Adipose tissue (tissue), 3 donors: ENCODE data around the gene NLRP6. TPM values are rescaled to one million over a fixed set of nuclear protein-coding genes. Genes with fewer than 3 reads are reported as not detected.
A peak's percentile ranks its signal among the peaks of the same experiment; 100 is the strongest.
"Not testable (repeated sequence)": the region's sequence is repeated elsewhere in the genome, so short reads cannot be mapped to it uniquely, and the experiment has no call there.

Experiments used
- H3K27ac ChIP-seq: one replicate; pipeline ENCODE4 v1.5.1; 2013; ENCODE audit warnings: low read depth, low read length
- WGBS, 3 donors: extraction: QIAGEN DNeasy Blood & Tissue Kit; methylation state at CpG; one replicate each; pipeline ENCODE4 v1.1.7; 2013; 5-methylcytosine and 5-hydroxymethylcytosine counted together
- polyA plus RNA-seq, 3 donors: library from polyadenylated mRNA; stranded (reverse); fragments of 200-250 nt; gene quantifications; one replicate each; pipeline ENCODE4 v1.2.3, GENCODE V29; 2013
- donor health status: healthy with polysubstance abuse.
- donor health status: Bipolar disorder and iron deficiency.
- donor health status: healthy.

NLRP6 gene
- polyA plus RNA-seq, 3 donors = 0.22 to 0.54 (median 0.43) TPM

DNA sequence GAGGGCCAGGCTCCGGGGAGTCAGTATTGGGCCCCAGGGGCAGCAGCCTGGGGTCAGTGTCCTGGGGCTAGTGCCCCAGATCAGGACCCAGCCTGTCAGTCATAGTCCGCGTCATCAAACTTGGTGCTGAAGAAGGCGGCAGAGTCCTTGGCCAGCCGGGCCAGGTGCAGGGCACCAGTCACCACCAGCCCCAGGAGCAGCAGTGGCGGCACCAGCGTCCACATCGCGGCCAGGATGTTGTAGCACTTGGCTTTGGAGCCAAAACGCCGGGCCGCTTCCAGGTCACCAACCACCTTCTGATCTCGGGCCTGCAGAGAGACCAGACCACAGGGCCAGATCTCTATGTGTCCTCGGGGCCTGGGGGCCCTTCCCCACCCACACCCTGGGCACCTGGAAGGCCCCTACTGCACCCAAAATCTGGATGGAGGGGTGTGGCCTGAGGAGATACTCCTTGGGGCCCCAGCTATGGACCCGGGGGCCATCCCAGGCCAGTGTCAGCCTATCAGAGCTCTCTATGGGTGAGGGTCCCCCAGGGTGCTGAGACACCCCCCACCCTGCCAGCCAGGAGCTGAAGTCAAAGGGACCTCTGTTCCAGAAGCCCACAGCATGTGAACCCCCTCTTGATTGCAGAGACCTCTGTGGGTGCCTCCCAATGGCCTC lies 20.3 kb downstream of the NLRP6 start:
- H3K27ac ChIP-seq = no peak overlapping the region
- 48 to 68% (median 60%) methylated on average over 15 of the region's 15 CpGs for WGBS, 3 donors

DNA sequence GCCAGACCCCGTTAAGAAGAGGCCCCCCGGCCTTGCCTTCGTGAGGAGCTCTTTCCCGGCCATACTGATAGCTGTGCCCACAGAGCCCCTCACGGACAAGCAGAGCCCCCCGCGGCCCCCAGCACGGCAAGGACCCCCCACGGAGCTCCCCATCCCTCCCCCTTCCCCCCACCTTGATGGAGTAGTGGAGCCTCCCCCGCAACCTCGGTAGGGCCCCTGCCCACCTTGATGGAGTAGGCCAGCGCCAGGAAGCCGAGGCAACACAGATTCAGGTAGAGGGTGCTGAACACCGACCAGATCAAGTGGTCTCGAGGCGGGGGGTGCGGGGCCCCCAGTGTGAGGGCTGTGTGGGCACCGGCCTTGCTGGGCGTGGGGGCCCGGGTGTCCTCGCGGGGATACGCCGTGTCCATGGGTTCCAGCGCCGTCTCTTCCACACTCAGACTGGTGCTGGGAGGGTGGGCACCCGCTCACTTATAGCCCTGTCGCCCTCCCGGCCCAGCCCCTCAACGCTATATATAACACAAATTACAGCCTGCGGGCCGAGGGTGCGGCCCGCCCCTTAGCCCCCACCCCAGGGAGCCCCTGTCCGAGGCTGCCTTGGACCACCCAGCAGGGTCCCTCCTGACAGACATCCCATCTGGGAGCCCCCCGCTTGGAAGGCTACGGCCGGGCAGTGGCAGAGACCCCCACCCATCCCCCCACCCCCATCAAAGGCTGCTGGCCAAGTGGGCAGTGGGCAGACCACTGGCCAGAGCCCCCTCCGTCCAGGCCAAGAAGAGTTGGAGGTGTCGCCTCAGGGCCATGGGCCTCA lies 21.1 kb downstream of the NLRP6 start, which contains the start of gene IFITM5:
Gene IFITM5, minus strand, starts transcription at position 446 of the 811 bp plus-strand sequence. Its CDS starts 36 bp downstream, at position 410.
- H3K27ac ChIP-seq = no peak within 1 kb of the TSS
- 54 to 67% (median 66%) methylated on average over 39 to 40 of the region's 40 CpGs for WGBS, 3 donors

DNA sequence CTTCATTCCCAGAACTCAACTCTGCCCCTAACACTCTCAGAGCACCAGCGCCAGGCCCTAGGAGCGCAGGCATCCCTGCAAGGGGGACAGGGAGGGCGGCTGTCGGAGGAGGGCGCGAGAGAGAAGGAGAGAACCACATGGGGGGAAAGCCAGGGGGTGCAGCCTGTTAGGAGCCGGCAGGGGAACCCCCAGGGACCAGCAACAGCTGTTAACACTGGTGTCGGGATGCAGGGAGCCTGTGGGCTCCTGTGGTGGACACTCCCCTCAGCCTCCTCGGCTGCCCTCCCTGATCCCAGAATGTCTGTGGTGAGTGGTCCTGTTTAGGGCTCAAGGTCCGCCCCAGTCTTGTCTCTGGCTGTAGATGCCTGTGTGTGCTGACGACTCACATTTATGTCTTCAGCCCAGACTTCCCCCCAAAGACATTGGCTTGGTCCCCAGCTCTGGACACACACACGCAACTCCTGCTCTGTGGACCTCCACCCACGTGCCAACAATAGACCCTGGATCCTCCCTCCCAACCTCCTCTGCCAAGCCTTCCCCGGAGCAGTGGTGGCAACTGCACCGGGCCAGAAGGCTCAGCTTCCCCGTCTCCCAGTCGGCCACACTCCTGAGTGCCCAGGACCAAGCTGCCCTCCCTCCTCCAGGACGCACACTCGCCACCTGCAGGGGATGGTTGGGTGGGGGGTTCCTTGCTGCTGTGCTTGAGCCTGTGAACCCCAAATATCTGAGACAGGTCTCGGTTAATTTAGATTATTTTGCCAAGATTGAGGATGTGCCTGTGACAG lies 21.9 kb downstream of the NLRP6 start:
- no peak overlapping the region for H3K27ac ChIP-seq
- WGBS, 3 donors = 16 to 35% (median 19%) methylated on average over 20 of the region's 20 CpGs

DNA sequence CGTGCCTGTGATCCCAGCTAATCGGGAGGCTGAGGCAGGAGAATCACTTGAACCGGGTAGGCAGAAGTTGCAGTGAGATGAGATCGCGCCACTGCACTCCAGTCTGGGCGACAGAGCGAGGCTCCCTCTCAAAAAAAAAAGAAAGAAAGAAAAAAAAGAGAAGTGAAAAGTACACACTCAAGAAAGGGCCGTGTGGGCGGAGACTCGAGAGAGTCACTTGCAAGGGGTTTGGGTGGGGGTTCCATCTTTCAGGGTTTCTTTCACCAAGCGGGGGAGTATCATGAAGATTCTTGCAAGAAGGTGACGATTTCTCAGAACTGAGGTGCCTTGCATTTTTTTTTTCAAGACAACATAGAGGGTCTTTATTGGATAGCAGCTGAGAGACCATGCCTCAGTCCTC lies 25.2 kb downstream of the NLRP6 start:
- 79 to 87% (median 80%) methylated on average over 12 of the region's 12 CpGs for WGBS, 3 donors
- no peak overlapping the region for H3K27ac ChIP-seq

DNA sequence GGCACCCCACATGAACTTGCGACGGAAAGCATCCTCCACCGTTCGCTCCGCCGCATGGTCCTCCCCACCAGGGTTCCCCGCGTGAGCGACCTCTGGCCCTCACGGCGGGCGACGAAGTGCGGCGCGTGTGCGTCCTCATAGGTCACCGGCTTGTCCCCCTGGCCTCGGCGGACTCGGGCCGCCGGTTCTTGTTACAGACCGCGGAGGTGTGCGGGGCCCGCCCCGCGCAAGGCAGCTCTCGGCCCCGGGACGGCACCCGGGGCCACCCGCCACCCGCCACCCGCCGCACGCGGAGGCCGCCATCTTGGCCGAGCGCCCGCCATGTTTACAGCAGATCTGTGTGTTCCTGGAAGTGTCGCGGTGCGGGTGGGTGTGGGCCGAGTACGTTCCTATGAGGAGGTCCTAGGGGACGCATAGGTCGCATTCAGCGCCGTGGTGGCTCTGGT lies 25.9 kb downstream of the NLRP6 start:
- 81 to 87% (median 86%) methylated on average over 52 of the region's 52 CpGs for WGBS, 3 donors

DNA sequence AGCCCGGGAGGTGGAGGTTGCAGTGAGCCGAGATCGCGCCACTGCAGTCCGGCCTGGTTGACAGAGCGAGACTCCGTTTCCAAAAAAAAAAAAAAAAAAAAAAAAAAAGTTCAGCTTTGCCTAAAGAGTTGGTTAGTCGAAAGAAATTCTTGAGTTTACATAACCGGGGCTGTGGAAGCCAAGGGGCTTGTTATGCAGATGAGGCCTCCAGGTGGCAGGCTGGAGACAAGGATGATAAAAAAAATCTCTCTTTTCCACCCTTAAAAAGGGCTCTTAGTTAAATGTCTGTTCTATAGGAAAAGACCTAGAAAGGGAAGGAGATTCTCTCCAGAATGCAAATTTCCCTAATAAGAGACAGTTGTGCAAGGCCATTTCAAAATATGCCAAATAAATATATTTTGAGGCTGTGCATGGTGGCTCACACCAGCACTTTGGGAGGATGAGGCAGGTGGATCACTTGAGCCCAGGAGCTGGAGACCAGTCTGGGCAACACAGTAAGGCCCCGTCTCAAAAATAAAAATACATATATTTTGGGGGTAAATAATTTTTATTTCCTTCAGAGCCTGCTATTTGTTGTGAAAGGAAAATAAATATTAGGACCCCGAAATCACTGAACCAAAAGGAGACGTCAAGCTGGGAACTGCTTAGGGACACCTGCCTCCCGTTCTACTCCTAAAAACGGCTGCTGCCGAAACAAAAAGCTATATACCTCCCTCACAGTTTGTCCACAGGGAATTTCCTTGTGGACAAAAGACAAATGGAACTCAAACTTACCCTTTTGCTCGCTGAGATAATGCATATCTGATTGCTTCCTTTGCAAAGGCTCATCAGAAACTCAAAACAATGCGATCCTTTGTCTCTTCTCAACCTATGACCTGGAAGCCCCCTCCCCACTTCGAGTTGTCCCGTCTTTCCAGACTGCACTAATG lies 27.0 kb downstream of the NLRP6 start:
- 28 to 39% (median 38%) methylated on average over 19 of the region's 19 CpGs for WGBS, 3 donors
- no peak overlapping the region for H3K27ac ChIP-seq

More for the DNA sequence above, 25.9 kb downstream of the NLRP6 start:
- H3K27ac ChIP-seq = no peak overlapping the region

DNA sequence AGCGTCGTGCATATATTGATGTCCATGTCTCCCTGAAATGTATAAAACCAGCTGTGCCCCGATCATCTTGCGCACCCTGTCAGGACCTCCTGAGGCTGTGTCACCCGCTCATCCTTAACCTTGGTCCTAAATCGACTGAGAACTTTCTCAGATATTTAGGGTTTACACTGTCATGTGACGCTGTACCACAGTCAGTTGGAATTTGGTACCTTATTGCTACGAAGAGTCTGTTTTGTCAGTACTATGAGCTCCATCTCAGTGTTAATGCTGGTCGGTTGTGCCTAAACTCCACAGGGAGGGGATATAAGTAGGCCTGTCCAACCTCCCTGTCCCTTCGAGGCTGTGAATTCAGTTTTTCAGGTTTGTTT lies 27.6 kb downstream of the NLRP6 start:
- WGBS, 3 donors = 80 to 93% (median 91%) methylated on average over 10 of the region's 10 CpGs
- H3K27ac ChIP-seq = no peak overlapping the region

DNA sequence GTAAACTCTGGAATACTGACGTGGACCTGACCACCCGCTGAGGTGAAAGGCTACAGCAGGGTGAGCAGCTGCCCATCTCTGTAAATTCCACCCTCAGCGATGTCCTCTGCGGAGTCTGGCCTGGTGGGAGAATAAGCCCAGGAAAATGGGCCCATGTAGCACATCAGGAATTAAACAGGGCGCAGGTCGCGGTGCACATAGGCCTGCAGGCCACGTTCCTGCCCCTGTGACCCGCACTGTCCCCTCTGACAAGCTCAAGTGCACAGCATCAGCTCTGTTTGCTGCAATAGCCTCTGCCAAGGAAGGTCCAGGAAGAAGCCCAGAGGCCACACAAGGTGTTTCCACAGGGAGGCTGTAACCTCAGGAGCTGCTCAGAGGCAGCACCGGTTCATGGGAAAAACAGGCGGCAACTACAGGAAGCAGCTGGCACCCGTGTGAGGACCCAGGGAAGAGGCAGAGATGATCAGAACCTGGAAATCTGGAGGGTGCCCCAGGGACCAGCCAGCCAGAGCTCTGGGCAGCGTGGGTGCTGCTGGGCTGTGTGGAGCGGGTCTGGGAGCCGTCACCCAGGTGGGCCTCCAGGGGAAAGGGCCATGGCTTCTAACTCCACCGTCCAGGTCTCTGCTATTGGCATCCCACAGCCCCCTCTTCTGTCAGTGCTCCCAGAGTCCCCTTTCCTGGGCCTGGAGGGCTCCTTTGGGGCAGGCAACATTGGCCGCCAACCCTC lies 28.6 kb downstream of the NLRP6 start:
- WGBS, 3 donors = 84 to 88% (median 87%) methylated on average over 17 of the region's 17 CpGs

DNA sequence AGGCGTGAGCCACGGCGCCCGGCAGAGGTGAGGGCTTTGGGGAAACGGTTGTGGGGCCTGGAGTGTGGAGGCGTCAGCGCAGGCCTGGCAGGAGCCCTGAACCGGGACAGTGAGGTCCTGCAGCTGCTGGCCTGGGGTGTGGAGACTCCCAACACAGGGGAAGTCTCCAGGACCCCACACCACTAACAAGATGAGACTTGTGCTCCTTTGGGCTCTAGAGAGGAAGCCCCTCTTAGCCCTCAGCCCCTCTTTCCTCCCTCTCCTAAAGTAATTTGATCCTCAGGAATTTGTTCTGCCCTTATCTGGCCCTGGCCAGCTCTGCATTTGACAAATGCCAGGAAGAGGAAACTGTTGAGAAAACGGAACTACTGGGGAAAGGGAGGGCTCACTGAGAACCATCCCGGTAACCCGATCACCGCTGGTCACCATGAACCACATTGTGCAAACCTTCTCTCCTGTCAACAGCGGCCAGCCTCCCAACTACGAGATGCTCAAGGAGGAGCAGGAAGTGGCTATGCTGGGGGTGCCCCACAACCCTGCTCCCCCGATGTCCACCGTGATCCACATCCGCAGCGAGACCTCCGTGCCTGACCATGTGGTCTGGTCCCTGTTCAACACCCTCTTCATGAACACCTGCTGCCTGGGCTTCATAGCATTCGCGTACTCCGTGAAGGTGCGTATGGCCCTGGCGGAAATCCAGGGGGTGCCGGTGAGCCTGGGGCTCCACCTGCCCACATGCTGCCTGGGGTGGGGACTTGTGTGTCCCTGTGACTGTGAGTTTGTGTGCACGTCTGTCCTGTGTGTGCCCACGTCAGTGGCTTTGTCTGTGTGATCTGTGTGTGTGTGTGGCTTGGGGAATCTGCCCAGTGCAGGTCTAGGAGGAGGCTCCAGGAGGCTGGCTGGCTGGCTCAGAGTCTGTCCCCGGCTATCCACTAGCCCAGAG lies 29.8 kb downstream of the NLRP6 start, which contains the start of gene IFITM2:
Gene IFITM2, plus strand, starts transcription at position 51 of the 943 bp plus-strand sequence. Its CDS starts 377 bp downstream, at position 428.
- WGBS, 3 donors = 2 to 26% (median 5%) methylated on average over 20 to 28 of the region's 28 CpGs
- H3K27ac ChIP-seq = peak within 1 kb of the TSS; percentile 83

More for the DNA sequence above, 28.6 kb downstream of the NLRP6 start:
- H3K27ac ChIP-seq = peak overlapping the region; percentile 83

DNA sequence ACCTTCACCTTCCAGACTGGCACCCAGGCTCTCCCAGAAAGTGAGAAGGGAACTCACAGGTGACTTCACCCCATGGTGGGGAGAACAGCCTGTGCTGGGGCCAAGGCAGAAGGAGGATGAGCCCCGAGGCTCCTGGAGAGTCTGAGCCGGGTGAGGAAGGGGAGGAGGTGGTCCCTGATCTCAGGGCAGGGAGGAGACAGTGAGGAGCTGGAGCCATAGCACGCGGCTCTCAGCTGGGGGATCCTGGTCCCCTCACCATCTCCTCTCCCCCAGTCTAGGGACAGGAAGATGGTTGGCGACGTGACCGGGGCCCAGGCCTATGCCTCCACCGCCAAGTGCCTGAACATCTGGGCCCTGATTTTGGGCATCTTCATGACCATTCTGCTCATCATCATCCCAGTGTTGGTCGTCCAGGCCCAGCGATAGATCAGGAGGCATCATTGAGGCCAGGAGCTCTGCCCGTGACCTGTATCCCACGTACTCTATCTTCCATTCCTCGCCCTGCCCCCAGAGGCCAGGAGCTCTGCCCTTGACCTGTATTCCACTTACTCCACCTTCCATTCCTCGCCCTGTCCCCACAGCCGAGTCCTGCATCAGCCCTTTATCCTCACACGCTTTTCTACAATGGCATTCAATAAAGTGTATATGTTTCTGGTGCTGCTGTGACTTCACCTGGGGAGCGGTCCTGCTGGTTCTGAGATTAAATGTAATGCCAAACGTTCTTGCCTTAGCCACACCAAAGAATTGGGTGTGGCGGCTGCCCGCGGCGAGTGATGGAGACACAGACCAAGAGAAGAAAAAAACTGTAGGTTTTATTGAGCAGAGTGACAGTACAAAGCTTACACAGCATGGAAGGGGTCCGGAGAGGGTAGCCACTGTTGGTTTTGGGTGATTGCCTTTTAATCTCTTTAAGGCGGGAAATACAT lies 30.8 kb downstream of the NLRP6 start:
- H3K27ac ChIP-seq = peak overlapping the region; percentile 74
- WGBS, 3 donors = 35 to 63% (median 35%) methylated on average over 20 to 24 of the region's 24 CpGs

DNA sequence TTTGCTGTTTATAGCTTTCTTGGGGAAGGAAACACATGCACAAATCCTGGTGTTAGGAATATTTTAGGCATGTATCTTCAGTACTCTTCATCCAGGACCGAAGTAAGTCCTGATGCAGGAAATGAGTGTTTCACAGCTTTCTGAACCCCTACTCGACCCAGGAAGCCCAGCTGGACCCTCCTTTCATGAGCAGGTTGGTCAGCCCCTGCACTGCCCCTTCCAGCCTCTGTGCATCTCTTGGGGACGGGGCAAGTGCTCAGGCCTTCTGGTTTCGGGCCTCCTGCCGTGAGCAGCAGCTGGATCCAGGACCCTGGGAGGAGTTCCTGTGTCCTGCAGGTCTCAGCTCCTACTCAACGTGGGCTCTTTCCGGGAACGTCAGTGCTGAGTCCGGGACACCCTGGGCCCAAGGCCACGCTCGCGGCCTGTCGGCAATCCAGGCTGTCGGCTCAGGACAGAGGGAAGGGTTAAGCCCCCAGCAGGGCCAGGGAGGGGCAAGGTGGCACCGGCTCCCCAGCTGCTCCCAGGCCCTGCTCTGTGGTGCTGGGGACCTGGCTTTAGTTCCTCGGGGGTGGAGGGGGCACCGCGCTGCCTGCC lies 31.9 kb downstream of the NLRP6 start:
- H3K27ac ChIP-seq = peak overlapping the region; percentile 74
- 6 to 20% (median 12%) methylated on average over 5 of the region's 18 CpGs for WGBS, 3 donors

DNA sequence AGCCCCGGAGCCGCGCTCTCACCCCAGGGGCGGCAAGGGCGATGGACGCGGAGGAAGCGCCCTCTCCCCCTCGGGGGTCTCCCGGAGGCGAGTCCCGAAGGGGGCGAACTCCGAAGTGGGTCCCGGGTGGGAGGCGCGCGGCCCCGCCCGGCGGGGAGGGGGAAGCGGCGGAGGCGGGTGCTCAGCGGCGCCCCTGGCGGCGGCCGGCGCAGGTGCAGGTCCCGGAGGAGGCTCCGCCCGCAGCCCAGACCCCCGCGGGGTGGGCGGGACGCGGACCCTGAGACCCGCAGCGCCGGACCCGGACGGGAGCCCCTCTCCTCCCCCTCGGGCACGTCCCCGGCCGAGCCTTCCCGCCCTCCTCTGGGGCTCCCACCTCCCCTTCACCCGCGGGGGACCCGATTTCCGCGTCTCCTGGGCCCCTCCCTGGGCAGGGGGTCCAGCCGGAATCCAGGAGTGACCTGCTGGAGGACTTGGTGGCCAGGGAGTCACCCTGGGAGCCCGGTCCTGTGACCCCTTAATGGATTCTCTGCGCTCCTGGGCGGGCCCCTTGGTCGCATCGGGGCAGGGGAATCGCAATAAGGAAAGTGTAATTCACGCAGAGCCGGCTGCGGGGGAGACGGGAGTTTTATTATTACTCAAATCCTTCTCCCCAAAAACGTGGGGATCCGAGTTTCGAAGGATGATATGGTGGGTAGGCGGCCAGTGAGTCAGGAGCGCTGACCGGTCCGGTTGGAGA lies 33.0 kb downstream of the NLRP6 start:
- WGBS, 3 donors = 0 to 9% (median 1%) methylated on average over 6 to 10 of the region's 71 CpGs
- H3K27ac ChIP-seq = not testable (repeated sequence)

DNA sequence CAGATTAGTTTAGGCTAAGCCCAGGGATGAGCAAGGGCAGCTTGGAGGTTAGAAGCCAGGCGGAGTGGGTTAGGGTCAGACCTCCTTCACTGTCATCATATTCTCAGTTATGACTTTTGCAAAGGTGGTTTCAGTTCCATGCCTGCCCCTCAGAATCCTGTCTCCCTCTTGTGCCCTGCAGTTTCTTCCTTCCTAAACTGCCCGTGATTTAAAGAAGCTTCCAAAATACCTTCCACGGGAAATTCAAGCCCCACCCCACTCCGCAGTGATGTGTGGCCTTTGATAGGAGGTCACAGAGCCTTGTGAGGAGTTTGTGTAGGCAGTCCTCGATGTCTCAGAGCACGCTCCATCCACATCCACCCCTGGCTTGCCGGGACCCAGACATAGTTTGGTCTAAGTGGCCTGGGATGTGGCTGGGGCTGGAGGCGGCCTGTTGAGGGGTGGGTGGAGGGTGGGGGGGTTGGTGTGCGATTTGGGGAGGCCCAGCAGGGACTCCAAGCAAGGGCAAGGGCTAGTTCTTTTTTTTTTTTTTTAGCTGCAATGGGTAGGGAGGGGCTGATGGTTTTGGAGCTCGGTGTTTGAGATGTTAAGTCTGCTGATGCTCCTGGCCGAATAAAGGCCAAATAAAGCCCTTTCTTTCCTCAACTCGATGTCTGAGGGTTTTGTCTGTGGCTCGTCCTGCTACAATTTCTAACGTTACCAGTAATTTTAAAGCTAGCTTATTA lies 34.0 kb downstream of the NLRP6 start:
- no peak overlapping the region for H3K27ac ChIP-seq
- 53 to 58% (median 56%) methylated on average over 14 of the region's 14 CpGs for WGBS, 3 donors
